Choroid plexus epithelial cell (primary cell): ENCODE results near the gene CTR9.

Source experiments
- DNase-seq: peaks from one replicate; pipeline ENCODE4 v3.0.0-alpha.2; 2010; ENCODE audit warnings: low read depth
- H3K4me3 ChIP-seq: 2 replicates; pipeline ENCODE4 v1.5.1; 2011; ENCODE audit warnings: low read depth, mild to moderate bottlenecking, control low read depth, low read length, moderate library complexity
- CTCF ChIP-seq: conservative IDR thresholded peaks from 2 replicates; pipeline ENCODE4 v1.5.1; 2011; ENCODE audit warnings: low read depth, mild to moderate bottlenecking, control low read depth, inconsistent platforms, low read length, moderate library complexity

Gene CTR9

GRCh38 chr11:10727146-10727851 lies 23.7 kb upstream of the CTR9 start:
- H3K4me3 ChIP-seq = no peak overlapping the region
- peak; percentile 35 for DNase-seq
- TF ChIP-seq CTCF = no peak

GRCh38 chr11:10728154-10728553 lies 22.9 kb upstream of the CTR9 start:
- TF ChIP-seq CTCF = no peak

GRCh38 chr11:10728789-10729472 lies 22.1 kb upstream of the CTR9 start:
- DNase-seq = peak; percentile 29

More at GRCh38 chr11:10728154-10728553, 22.9 kb upstream of the CTR9 start:
- no peak overlapping the region for H3K4me3 ChIP-seq
- no peak for DNase-seq

GRCh38 chr11:10730151-10730550 lies 20.9 kb upstream of the CTR9 start:
- DNase-seq = no peak
- no peak for TF ChIP-seq CTCF

More at GRCh38 chr11:10728789-10729472, 22.1 kb upstream of the CTR9 start:
- TF ChIP-seq CTCF = no peak
- peak overlapping the region; percentile 63 for H3K4me3 ChIP-seq

GRCh38 chr11:10731064-10731680 lies 19.9 kb upstream of the CTR9 start:
- H3K4me3 ChIP-seq = no peak overlapping the region
- DNase-seq = no peak
- no peak for TF ChIP-seq CTCF

More at GRCh38 chr11:10730151-10730550, 20.9 kb upstream of the CTR9 start:
- H3K4me3 ChIP-seq = no peak overlapping the region

GRCh38 chr11:10735481-10736475 lies 15.3 kb upstream of the CTR9 start:
- peak; percentile 98 for TF ChIP-seq CTCF

More at GRCh38 chr11:10735481-10736475, 15.3 kb upstream of the CTR9 start:
- DNase-seq = peak; percentile 98
- H3K4me3 ChIP-seq = peak overlapping the region; percentile 38
